Gastrocnemius medialis (tissue), 4 donors: ENCODE measurements around the gene SEC23IP. TPM values are rescaled to one million over a fixed set of nuclear protein-coding genes. Genes with fewer than 3 reads are reported as not detected.

ENCODE experiments used
- ATAC-seq, 2 donors: fragments of 150-250 bp; one replicate each; pipeline ENCODE4 v1.9.1; 2016
- DNase-seq, 2 donors: peaks; one replicate each; pipeline ENCODE4 v3.0.0-alpha.2; 2019
- H3K27ac ChIP-seq, 4 donors: fragments of 200-600 bp; sonication (generic); 1 replicate in 1 of 4; 2 replicates in 3 of 4; pipeline ENCODE4 v1.5.1; 2016 to 2018; ENCODE audit warnings: mild to moderate bottlenecking in 2 of 4, moderate library complexity in 1 of 4
- H3K27me3 ChIP-seq, 3 donors: fragments of 200-600 bp; sonication (generic) in 2 of 3; 1 replicate in 1 of 3; 2 replicates in 2 of 3; pipeline versions ENCODE4 v1.5.1 to v1.6.0; 2016 to 2019; ENCODE audit warnings: mild to moderate bottlenecking in 1 of 3, moderate library complexity in 1 of 3
- H3K36me3 ChIP-seq, 2 donors: fragments of 200-600 bp; sonication (generic) in 1 of 2; one replicate each; pipeline ENCODE4 v1.5.1; 2017 to 2018
- H3K4me1 ChIP-seq, 2 donors: fragments of 200-600 bp; sonication (generic) in 1 of 2; one replicate each; pipeline ENCODE4 v1.5.1; 2016 to 2017; ENCODE audit warnings: mild to moderate bottlenecking in 2 of 2
- H3K4me3 ChIP-seq, 4 donors: fragments of 200-600 bp; sonication (generic) in 3 of 4; 1 replicate in 1 of 4; 2 replicates in 3 of 4; pipeline ENCODE4 v1.5.1; 2016 to 2019; ENCODE audit warnings: mild to moderate bottlenecking in 2 of 4
- H3K9me3 ChIP-seq, 3 donors: fragments of 200-600 bp; sonication (generic) in 2 of 3; 1 replicate in 1 of 3; 2 replicates in 2 of 3; pipeline ENCODE4 v1.5.1; 2016 to 2019
- CTCF ChIP-seq, 5 experiments: fragments of 450-650 bp in 3 of 5; fragments of 200-600 bp in 2 of 5; sonication (generic) in 2 of 5; IDR thresholded peaks in 4 of 5; conservative IDR thresholded peaks in 1 of 5; 1 replicate in 4 of 5; 2 replicates in 1 of 5; pipeline ENCODE4 v1.5.1; 2016 to 2019; ENCODE audit warnings: antibody characterized with exemption in 5 of 5, mild to moderate bottlenecking in 3 of 5, moderate library complexity in 3 of 5
- POLR2A ChIP-seq, 2 donors: fragments of 450-650 bp; IDR thresholded peaks; one replicate each; pipeline ENCODE4 v1.6.1; 2017; ENCODE audit warnings: antibody characterized with exemption in 2 of 2, mild to moderate bottlenecking in 2 of 2, moderate library complexity in 2 of 2
- in situ Hi-C, 4 donors: fragments of 200-750 bp; cut with MboI; loops; one replicate each; pipeline versions ENCODE4 v1.15.0 to v1.8.0; 2017; ENCODE audit warnings: low sequenced_read_pairs in 4 of 4
- intact Hi-C: fragments of 100-400 bp; cut with DNase I; formaldehyde crosslinking; loops from one replicate; pipeline ENCODE4 v1.15.1; 2023; ENCODE audit warnings: low total_unique reads
- total RNA-seq, 4 donors: library from RNA; depleted of rRNA; stranded (reverse); fragments of >200 nt; gene quantifications; one replicate each; pipeline versions ENCODE4 v1.1.0 to v1.2.3, GENCODE V29; 2016

SEC23IP gene
- total RNA-seq, 4 donors from 2014 or later: 12.6 to 28.6 (median 21.6) TPM

- H3K4me1 ChIP-seq: peaks cover 33 to 34% of the 10 kb centered on the region in 2 donors
- no peaks in the 10 kb centered on the region for H3K9me3 ChIP-seq
- no peak for ATAC-seq
- no peak for DNase-seq
- intact Hi-C loops: no loop called here
- TF ChIP-seq POLR2A (IDR thresholded peaks at IDR 0.05) (no peak), CTCF (IDR thresholded peaks at IDR 0.05 in 4 of 5, conservative IDR thresholded peaks at IDR 0.05 in 1 of 5) (no peak)
- H3K4me3 ChIP-seq: peak overlapping the region; percentile 85 to 100 (median 98)
- no peaks in the 10 kb centered on the region for H3K36me3 ChIP-seq
- peak overlapping the region; percentile 88 to 97 (median 94) for H3K27ac ChIP-seq
- in situ Hi-C loops: no loop called here
- no peaks in the 10 kb centered on the region for H3K27me3 ChIP-seq
Observed at GRCh38 chr10:119893074-119893473, 544 bp downstream of the SEC23IP start.

- ATAC-seq: no peak
- in situ Hi-C loops (no loop called here), intact Hi-C loops (no loop called here)
- Histone ChIP-seq H3K27me3 (no peaks in the 10 kb centered on the region), H3K27ac (peak overlapping the region in 1 of 4 donors; percentile 95), H3K4me3 (peak overlapping the region; percentile 85 to 100 (median 98)), H3K4me1 (peaks cover 33 to 34% of the 10 kb centered on the region in 2 donors), H3K9me3 (no peaks in the 10 kb centered on the region), H3K36me3 (peaks cover 0 to 4% of the 10 kb centered on the region in 2 donors)
- TF ChIP-seq POLR2A (IDR thresholded peaks at IDR 0.05) (no peak), CTCF (IDR thresholded peaks at IDR 0.05 in 4 of 5, conservative IDR thresholded peaks at IDR 0.05 in 1 of 5) (no peak)
- no peak for DNase-seq
Observed at GRCh38 chr10:119893845-119894427, 1.4 kb downstream of the SEC23IP start.

DNA sequence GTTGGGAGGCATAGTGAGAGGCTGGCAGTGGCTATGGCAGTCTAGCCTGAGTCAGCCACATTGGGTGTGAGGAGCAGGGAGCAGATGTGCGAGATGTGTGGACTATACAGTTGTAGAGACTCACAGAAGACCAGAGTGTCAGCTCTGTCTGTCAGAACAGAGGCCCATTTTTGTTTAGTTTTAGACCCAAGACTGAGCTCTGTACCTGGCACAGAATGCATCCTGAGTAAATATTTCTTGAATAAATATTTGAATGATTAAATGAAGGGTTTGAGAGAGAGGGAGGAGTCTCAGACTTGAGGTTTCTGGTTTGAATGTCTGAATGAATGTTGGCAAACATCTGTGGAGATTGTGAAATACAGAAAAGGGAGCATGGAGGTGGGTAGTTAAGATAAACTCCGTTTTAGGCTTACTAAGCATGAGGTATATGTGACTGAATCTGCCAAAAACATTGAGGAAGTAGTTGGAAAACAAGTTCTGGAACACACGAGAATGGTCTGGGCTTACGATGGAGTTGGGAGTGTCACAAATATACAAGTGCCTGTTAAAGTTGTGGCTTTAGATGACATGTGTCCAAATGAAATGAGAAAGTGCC lies 3.6 kb downstream of the SEC23IP start:
- Histone ChIP-seq H3K4me1 (peaks cover 33 to 34% of the 10 kb centered on the region in 2 donors), H3K27me3 (no peaks in the 10 kb centered on the region), H3K4me3 (no peak overlapping the region), H3K9me3 (no peaks in the 10 kb centered on the region), H3K27ac (peak overlapping the region in 1 of 4 donors; percentile 25), H3K36me3 (peaks cover 0 to 15% of the 10 kb centered on the region in 2 donors)
- ATAC-seq (no peak), DNase-seq (no peak)
- in situ Hi-C loops: no loop called here
- intact Hi-C loops: no loop called here
- TF ChIP-seq CTCF (IDR thresholded peaks at IDR 0.05 in 4 of 5, conservative IDR thresholded peaks at IDR 0.05 in 1 of 5) (no peak), POLR2A (IDR thresholded peaks at IDR 0.05) (no peak)

GRCh38 chr10:119896937-119897770 lies 4.6 kb downstream of the SEC23IP start:
- H3K27ac ChIP-seq: peak overlapping the region in 2 of 4 donors; percentile 12 to 42
- no peak for ATAC-seq
- intact Hi-C loops: no loop called here

More at GRCh38 chr10:119896937-119897770, 4.6 kb downstream of the SEC23IP start:
- H3K27me3 ChIP-seq: no peaks in the 10 kb centered on the region
- no peaks in the 10 kb centered on the region for H3K9me3 ChIP-seq
- no peak for TF ChIP-seq CTCF (IDR thresholded peaks at IDR 0.05 in 4 of 5, conservative IDR thresholded peaks at IDR 0.05 in 1 of 5)
- no peak for TF ChIP-seq POLR2A (IDR thresholded peaks at IDR 0.05)
- H3K4me3 ChIP-seq: no peak overlapping the region
- DNase-seq: no peak
- in situ Hi-C loops: no loop called here
- H3K36me3 ChIP-seq: peaks cover 0 to 15% of the 10 kb centered on the region in 2 donors
- H3K4me1 ChIP-seq: peaks cover 28 to 29% of the 10 kb centered on the region in 2 donors
